ENCODE measurements around the gene DUS1L. TPM values are rescaled to one million over a fixed set of nuclear protein-coding genes. Genes with fewer than 3 reads are reported as not detected.

DUS1L gene
- total and polyA plus RNA-seq, 9 donors: 15.0 to 72.4 (median 62.5) TPM

DNA sequence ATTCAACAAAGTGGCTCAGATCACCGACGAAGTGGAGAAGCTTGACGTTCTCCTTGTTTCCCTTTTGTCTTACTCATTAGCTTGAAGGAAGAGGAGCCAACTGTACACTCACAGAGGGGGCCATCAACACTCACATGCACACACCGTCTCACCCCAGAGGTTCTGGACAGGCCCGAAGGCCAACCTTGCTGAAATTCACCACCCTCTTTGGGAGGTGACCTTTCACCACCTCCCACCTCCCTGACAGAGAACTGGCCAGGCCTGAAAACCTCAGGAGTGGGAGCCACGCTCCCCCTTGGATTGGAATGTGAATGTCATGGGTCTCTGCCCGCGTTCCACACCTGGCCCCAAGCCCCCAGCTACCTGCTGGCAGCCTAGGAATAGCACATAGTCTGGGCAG, 30.1 kb downstream of the DUS1L start:
- TF ChIP-seq CTCF (IDR thresholded peaks at IDR 0.05) (no peak), EP300 (IDR thresholded peaks at IDR 0.05) (no peak), POLR2A (IDR thresholded peaks at IDR 0.05) (no peak)
- intact Hi-C loops (cut with DNase I): no loop called here
- H3K9me3 ChIP-seq: no peaks in the 10 kb centered on the region
- H3K27me3 ChIP-seq: no peaks in the 10 kb centered on the region
- no peak for DNase-seq
- 76 to 88% (median 86%) methylated on average over 8 of the region's 8 CpGs for WGBS, 3 donors
- no peak overlapping the region for H3K27ac ChIP-seq
- H3K36me3 ChIP-seq: no peaks in the 10 kb centered on the region
- no peak overlapping the region for H3K4me3 ChIP-seq
- peaks cover 8% of the 10 kb centered on the region for H3K4me1 ChIP-seq (ENCODE audit: insufficient read depth)

- H3K9me3 ChIP-seq: no peaks in the 10 kb centered on the region
- no peaks in the 10 kb centered on the region for H3K36me3 ChIP-seq
- peaks cover 11% of the 10 kb centered on the region for H3K4me1 ChIP-seq (ENCODE audit: insufficient read depth)
- H3K4me3 ChIP-seq: no peak overlapping the region
- intact Hi-C loops (cut with DNase I): loop anchor here in 2 of 4 donors (5.0 kb wide), 2 partner anchors 118 to 123 kb away; no protein-coding TSS in a partner anchor
- no peak for TF ChIP-seq EP300 (IDR thresholded peaks at IDR 0.05)
- TF ChIP-seq CTCF (IDR thresholded peaks at IDR 0.05): no peak
- TF ChIP-seq POLR2A (IDR thresholded peaks at IDR 0.05): no peak
- H3K27ac ChIP-seq: no peak overlapping the region
- DNase-seq: no peak
- 67 to 77% (median 75%) methylated on average over 23 of the region's 23 CpGs for WGBS, 3 donors
- H3K27me3 ChIP-seq: no peaks in the 10 kb centered on the region
Observed at GRCh38 chr17:82034371-82035011, 31.1 kb downstream of the DUS1L start.

- H3K4me3 ChIP-seq: no peak overlapping the region
- no peak for TF ChIP-seq EP300 (IDR thresholded peaks at IDR 0.05)
- TF ChIP-seq CTCF (IDR thresholded peaks at IDR 0.05): no peak
- TF ChIP-seq POLR2A (IDR thresholded peaks at IDR 0.05): no peak
- intact Hi-C loops (cut with DNase I): loop anchor here in 2 of 4 donors (5.0 kb wide), 2 partner anchors 119 to 124 kb away; no protein-coding TSS in a partner anchor
- no peaks in the 10 kb centered on the region for H3K9me3 ChIP-seq
- WGBS, 3 donors: 90 to 92% (median 91%) methylated on average over 36 to 38 of the region's 38 CpGs
- no peaks in the 10 kb centered on the region for H3K27me3 ChIP-seq
- no peaks in the 10 kb centered on the region for H3K36me3 ChIP-seq
- DNase-seq: no peak
- peaks cover 11% of the 10 kb centered on the region for H3K4me1 ChIP-seq (ENCODE audit: insufficient read depth)
- H3K27ac ChIP-seq: no peak overlapping the region
Observed at GRCh38 chr17:82033359-82034085, 32.1 kb downstream of the DUS1L start.

GRCh38 chr17:82031885-82032627, 33.5 kb downstream of the DUS1L start:
- 6 to 12% (median 12%) methylated on average over 26 to 59 of the region's 59 CpGs for WGBS, 3 donors
- intact Hi-C loops (cut with DNase I): loop anchor here (2.0 to 5.0 kb wide), 4 partner anchors 120 to 125 kb away; no protein-coding TSS in a partner anchor
- peak in 1 of 3 donors; percentile 11 for TF ChIP-seq CTCF (IDR thresholded peaks at IDR 0.05)
- TF ChIP-seq EP300 (IDR thresholded peaks at IDR 0.05): no peak
- H3K9me3 ChIP-seq: no peaks in the 10 kb centered on the region
- DNase-seq: no peak
- peaks cover 11% of the 10 kb centered on the region for H3K4me1 ChIP-seq (ENCODE audit: insufficient read depth)
- H3K4me3 ChIP-seq: no peak overlapping the region
- no peak overlapping the region for H3K27ac ChIP-seq
- H3K36me3 ChIP-seq: no peaks in the 10 kb centered on the region
- H3K27me3 ChIP-seq: no peaks in the 10 kb centered on the region
